HepG2 (cell line): Measurements from ENCODE around the gene CELA2B.

Experiments used
- AGO2 ChIP-seq: fragments of 200-400 bp; formaldehyde crosslinking; optimal IDR thresholded peaks from 2 replicates; pipeline ENCODE3; 2017; ENCODE audit warnings: mild to moderate bottlenecking, low read depth, low read length, moderate library complexity
- DNMT1 ChIP-seq: sonication (generic); formaldehyde crosslinking; IDR thresholded peaks from 2 replicates; pipeline ENCODE4 v1.5.1; 2020; ENCODE audit warnings: mild to moderate bottlenecking, missing genetic modification reagents
- EZH2 ChIP-seq: conservative IDR thresholded peaks from 2 replicates; pipeline ENCODE4 v1.6.1; 2012; ENCODE audit warnings: mild to moderate bottlenecking, low read depth, low read length, moderate library complexity
- GABPA ChIP-seq, 2 experiments: IDR thresholded peaks; 2 replicates each; pipeline ENCODE4 v1.6.1; 2011 to 2016; ENCODE audit warnings: low read depth in 2 of 2, low read length in 1 of 2, missing biosample characterization in 1 of 2, missing genetic modification characterization in 1 of 2
- JUND ChIP-seq: sonication (generic); formaldehyde crosslinking; IDR thresholded peaks from 2 replicates; pipeline ENCODE4 v1.8.0; 2022; ENCODE audit warnings: mild to moderate bottlenecking, missing genetic modification reagents
- NFE2 ChIP-seq: sonication (generic); formaldehyde crosslinking; IDR thresholded peaks from 2 replicates; pipeline ENCODE4 v1.4.0; 2020; ENCODE audit warnings: missing genetic modification reagents
- NR2F1 ChIP-seq, 2 experiments: fragments of 450-650 bp in 1 of 2; formaldehyde crosslinking in 1 of 2; IDR thresholded peaks; 2 replicates each; pipeline versions ENCODE4 v1.5.0 to v1.6.1; 2016 to 2020; ENCODE audit warnings: mild to moderate bottlenecking in 1 of 2, missing compliant biosample characterization in 1 of 2, missing genetic modification reagents in 1 of 2, moderate library complexity in 1 of 2
- SIN3A ChIP-seq: IDR thresholded peaks from 2 replicates; pipeline ENCODE4 v1.6.1; 2011; ENCODE audit warnings: low read depth, mild to moderate bottlenecking, control low read depth, low read length, borderline replicate concordance
- TF ChIP-seq, protein P1 (sequence below): sonication (generic); formaldehyde crosslinking; IDR thresholded peaks from 2 replicates; pipeline ENCODE4 v1.5.0; 2020; ENCODE audit warnings: mild to moderate bottlenecking, missing genetic modification reagents, moderate library complexity
- TF ChIP-seq, protein P2 (sequence below), 2 experiments: sonication (generic) in 1 of 2; formaldehyde crosslinking in 1 of 2; IDR thresholded peaks; 2 replicates each; pipeline versions ENCODE4 v1.5.1 to v1.6.1; 2011 to 2020; ENCODE audit warnings: borderline replicate concordance in 1 of 2, low read depth in 1 of 2, low read length in 1 of 2, mild to moderate bottlenecking in 1 of 2, missing genetic modification reagents in 1 of 2, moderate library complexity in 1 of 2
- TF ChIP-seq, protein P3 (sequence below): sonication (generic); formaldehyde crosslinking; IDR thresholded peaks from 2 replicates; pipeline ENCODE4 v1.4.0; 2020; ENCODE audit warnings: mild to moderate bottlenecking, missing genetic modification reagents
- TF ChIP-seq, protein P4 (sequence below), 2 experiments: sonication (generic) in 1 of 2; formaldehyde crosslinking in 1 of 2; IDR thresholded peaks; 2 replicates each; pipeline versions ENCODE4 v1.4.0 to v1.6.1; 2018 to 2020; ENCODE audit warnings: missing genetic modification reagents in 2 of 2, borderline replicate concordance in 1 of 2, low read depth in 1 of 2, mild to moderate bottlenecking in 1 of 2, missing biosample characterization in 1 of 2
- TF ChIP-seq, protein P5 (sequence below): sonication (generic); formaldehyde crosslinking; IDR thresholded peaks from 2 replicates; pipeline ENCODE4 v1.4.0; 2020; ENCODE audit warnings: missing genetic modification reagents, mild to moderate bottlenecking, borderline replicate concordance

DNA sequence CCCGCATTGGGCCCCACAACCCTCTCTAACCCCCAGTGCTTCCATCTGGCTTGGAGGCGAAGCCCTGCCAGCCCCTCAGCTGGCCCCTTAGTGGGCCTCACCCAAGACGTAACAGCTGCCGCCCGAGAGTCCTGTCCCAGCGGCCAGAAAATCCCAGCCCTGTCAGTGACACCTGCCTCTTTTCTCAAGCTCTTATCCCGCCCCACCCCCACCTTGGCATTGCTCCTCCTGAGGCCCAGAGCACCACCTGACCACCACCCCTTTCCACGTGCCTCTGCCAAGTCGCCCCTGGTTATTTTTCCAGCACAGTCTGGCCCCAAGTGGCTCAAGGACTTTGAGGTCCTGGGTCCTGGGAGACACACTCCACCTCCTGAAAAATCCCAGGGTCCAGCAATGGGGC is 43.6 kb upstream of the CELA2B start:
- TF ChIP-seq GABPA (IDR thresholded peaks at IDR 0.05; ENCODE audit: low read depth, low read length), result no peak
- no peak for TF ChIP-seq GABPA (CRISPR knock-in tag; IDR thresholded peaks at IDR 0.05; ENCODE audit: low read depth)
- TF ChIP-seq, protein P1, sequence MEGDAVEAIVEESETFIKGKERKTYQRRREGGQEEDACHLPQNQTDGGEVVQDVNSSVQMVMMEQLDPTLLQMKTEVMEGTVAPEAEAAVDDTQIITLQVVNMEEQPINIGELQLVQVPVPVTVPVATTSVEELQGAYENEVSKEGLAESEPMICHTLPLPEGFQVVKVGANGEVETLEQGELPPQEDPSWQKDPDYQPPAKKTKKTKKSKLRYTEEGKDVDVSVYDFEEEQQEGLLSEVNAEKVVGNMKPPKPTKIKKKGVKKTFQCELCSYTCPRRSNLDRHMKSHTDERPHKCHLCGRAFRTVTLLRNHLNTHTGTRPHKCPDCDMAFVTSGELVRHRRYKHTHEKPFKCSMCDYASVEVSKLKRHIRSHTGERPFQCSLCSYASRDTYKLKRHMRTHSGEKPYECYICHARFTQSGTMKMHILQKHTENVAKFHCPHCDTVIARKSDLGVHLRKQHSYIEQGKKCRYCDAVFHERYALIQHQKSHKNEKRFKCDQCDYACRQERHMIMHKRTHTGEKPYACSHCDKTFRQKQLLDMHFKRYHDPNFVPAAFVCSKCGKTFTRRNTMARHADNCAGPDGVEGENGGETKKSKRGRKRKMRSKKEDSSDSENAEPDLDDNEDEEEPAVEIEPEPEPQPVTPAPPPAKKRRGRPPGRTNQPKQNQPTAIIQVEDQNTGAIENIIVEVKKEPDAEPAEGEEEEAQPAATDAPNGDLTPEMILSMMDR (CRISPR knock-in tag), result no peak
- TF ChIP-seq, protein P2, sequence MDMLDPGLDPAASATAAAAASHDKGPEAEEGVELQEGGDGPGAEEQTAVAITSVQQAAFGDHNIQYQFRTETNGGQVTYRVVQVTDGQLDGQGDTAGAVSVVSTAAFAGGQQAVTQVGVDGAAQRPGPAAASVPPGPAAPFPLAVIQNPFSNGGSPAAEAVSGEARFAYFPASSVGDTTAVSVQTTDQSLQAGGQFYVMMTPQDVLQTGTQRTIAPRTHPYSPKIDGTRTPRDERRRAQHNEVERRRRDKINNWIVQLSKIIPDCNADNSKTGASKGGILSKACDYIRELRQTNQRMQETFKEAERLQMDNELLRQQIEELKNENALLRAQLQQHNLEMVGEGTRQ (IDR thresholded peaks at IDR 0.05; ENCODE audit: low read depth, low read length), result no peak
- TF ChIP-seq, protein P2 (CRISPR knock-in tag; IDR thresholded peaks at IDR 0.05; ENCODE audit: borderline replicate concordance), result no peak
- TF ChIP-seq AGO2, result no peak
- TF ChIP-seq, protein P3, sequence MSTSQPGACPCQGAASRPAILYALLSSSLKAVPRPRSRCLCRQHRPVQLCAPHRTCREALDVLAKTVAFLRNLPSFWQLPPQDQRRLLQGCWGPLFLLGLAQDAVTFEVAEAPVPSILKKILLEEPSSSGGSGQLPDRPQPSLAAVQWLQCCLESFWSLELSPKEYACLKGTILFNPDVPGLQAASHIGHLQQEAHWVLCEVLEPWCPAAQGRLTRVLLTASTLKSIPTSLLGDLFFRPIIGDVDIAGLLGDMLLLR (CRISPR knock-in tag), result no peak
- no peak for TF ChIP-seq NR2F1 (CRISPR knock-in tag; IDR thresholded peaks at IDR 0.05)
- TF ChIP-seq JUND (CRISPR knock-in tag), result no peak
- TF ChIP-seq, protein P4, sequence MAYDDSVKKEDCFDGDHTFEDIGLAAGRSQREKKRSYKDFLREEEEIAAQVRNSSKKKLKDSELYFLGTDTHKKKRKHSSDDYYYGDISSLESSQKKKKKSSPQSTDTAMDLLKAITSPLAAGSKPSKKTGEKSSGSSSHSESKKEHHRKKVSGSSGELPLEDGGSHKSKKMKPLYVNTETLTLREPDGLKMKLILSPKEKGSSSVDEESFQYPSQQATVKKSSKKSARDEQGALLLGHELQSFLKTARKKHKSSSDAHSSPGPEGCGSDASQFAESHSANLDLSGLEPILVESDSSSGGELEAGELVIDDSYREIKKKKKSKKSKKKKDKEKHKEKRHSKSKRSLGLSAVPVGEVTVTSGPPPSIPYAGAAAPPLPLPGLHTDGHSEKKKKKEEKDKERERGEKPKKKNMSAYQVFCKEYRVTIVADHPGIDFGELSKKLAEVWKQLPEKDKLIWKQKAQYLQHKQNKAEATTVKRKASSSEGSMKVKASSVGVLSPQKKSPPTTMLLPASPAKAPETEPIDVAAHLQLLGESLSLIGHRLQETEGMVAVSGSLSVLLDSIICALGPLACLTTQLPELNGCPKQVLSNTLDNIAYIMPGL (CRISPR knock-in tag; IDR thresholded peaks at IDR 0.05; ENCODE audit: borderline replicate concordance in 1 of 2, low read depth in 1 of 2), result no peak
- no peak for TF ChIP-seq SIN3A
- no peak for TF ChIP-seq EZH2
- TF ChIP-seq, protein P5, sequence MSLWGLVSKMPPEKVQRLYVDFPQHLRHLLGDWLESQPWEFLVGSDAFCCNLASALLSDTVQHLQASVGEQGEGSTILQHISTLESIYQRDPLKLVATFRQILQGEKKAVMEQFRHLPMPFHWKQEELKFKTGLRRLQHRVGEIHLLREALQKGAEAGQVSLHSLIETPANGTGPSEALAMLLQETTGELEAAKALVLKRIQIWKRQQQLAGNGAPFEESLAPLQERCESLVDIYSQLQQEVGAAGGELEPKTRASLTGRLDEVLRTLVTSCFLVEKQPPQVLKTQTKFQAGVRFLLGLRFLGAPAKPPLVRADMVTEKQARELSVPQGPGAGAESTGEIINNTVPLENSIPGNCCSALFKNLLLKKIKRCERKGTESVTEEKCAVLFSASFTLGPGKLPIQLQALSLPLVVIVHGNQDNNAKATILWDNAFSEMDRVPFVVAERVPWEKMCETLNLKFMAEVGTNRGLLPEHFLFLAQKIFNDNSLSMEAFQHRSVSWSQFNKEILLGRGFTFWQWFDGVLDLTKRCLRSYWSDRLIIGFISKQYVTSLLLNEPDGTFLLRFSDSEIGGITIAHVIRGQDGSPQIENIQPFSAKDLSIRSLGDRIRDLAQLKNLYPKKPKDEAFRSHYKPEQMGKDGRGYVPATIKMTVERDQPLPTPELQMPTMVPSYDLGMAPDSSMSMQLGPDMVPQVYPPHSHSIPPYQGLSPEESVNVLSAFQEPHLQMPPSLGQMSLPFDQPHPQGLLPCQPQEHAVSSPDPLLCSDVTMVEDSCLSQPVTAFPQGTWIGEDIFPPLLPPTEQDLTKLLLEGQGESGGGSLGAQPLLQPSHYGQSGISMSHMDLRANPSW, result no peak
- TF ChIP-seq NFE2 (CRISPR knock-in tag), result no peak
- TF ChIP-seq DNMT1 (CRISPR knock-in tag), result no peak
